Measurements from ENCODE around the gene PCNX2.

GRCh38 chr1:233085566-233085965 lies 210.0 kb downstream of the PCNX2 start:
- TF ChIP-seq KLF5 (IDR thresholded peaks at IDR 0.05; ENCODE audit: partially characterized antibody) (no peak), CTCF (IDR thresholded peaks at IDR 0.05 in 2 of 3, conservative IDR thresholded peaks at IDR 0.05 in 1 of 3; ENCODE audit: control insufficient read depth in 2 of 3, extremely low read depth in 1 of 3, insufficient read depth in 1 of 3, low read depth in 3 of 3, low read length in 3 of 3) (no peak), YY1 (IDR thresholded peaks at IDR 0.05; ENCODE audit: low read depth, low read length) (no peak), HDAC6 (IDR thresholded peaks at IDR 0.05; ENCODE audit: unreplicated experiment) (no peak), MXI1 (IDR thresholded peaks at IDR 0.05; ENCODE audit: low read depth, low read length) (no peak), EZH2 (IDR thresholded peaks at IDR 0.05; ENCODE audit: borderline replicate concordance, control insufficient read depth, low read depth, low read length) (no peak), SP1 (IDR thresholded peaks at IDR 0.05; ENCODE audit: low read depth, low read length) (no peak), ETV6 (conservative IDR thresholded peaks at IDR 0.05 in 1 of 2, IDR thresholded peaks at IDR 0.05 in 1 of 2; ENCODE audit: borderline replicate concordance in 1 of 2, low read depth in 1 of 2) (no peak), SUZ12 (IDR thresholded peaks at IDR 0.05; ENCODE audit: unreplicated experiment) (no peak), BACH1 (IDR thresholded peaks at IDR 0.05; ENCODE audit: borderline replicate concordance) (no peak)
- TF ChIP-seq, protein P1, sequence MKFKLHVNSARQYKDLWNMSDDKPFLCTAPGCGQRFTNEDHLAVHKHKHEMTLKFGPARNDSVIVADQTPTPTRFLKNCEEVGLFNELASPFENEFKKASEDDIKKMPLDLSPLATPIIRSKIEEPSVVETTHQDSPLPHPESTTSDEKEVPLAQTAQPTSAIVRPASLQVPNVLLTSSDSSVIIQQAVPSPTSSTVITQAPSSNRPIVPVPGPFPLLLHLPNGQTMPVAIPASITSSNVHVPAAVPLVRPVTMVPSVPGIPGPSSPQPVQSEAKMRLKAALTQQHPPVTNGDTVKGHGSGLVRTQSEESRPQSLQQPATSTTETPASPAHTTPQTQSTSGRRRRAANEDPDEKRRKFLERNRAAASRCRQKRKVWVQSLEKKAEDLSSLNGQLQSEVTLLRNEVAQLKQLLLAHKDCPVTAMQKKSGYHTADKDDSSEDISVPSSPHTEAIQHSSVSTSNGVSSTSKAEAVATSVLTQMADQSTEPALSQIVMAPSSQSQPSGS (IDR thresholded peaks at IDR 0.05; ENCODE audit: low read length) = no peak
- TF ChIP-seq, protein P2, sequence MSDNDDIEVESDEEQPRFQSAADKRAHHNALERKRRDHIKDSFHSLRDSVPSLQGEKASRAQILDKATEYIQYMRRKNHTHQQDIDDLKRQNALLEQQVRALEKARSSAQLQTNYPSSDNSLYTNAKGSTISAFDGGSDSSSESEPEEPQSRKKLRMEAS (IDR thresholded peaks at IDR 0.05; ENCODE audit: low read depth, low read length) = no peak
- TF ChIP-seq, protein P3, sequence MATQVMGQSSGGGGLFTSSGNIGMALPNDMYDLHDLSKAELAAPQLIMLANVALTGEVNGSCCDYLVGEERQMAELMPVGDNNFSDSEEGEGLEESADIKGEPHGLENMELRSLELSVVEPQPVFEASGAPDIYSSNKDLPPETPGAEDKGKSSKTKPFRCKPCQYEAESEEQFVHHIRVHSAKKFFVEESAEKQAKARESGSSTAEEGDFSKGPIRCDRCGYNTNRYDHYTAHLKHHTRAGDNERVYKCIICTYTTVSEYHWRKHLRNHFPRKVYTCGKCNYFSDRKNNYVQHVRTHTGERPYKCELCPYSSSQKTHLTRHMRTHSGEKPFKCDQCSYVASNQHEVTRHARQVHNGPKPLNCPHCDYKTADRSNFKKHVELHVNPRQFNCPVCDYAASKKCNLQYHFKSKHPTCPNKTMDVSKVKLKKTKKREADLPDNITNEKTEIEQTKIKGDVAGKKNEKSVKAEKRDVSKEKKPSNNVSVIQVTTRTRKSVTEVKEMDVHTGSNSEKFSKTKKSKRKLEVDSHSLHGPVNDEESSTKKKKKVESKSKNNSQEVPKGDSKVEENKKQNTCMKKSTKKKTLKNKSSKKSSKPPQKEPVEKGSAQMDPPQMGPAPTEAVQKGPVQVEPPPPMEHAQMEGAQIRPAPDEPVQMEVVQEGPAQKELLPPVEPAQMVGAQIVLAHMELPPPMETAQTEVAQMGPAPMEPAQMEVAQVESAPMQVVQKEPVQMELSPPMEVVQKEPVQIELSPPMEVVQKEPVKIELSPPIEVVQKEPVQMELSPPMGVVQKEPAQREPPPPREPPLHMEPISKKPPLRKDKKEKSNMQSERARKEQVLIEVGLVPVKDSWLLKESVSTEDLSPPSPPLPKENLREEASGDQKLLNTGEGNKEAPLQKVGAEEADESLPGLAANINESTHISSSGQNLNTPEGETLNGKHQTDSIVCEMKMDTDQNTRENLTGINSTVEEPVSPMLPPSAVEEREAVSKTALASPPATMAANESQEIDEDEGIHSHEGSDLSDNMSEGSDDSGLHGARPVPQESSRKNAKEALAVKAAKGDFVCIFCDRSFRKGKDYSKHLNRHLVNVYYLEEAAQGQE (IDR thresholded peaks at IDR 0.05; ENCODE audit: low read depth, low read length) = no peak

All from GM12878 (cell line).